HG03521 (cell line): ENCODE results near the gene GNAI3.

Experiments
- ATAC-seq: cut with Tn5 transposase; IDR thresholded peaks from one replicate; pipeline ENCODE4 v1.9.1; 2021; ENCODE audit warnings: mild to moderate bottlenecking, moderate library complexity; ENCODE audit not compliant: unreplicated experiment

Gene GNAI3

GRCh38 chr1:109634771-109635750, 86.6 kb downstream of the GNAI3 start:
- no peak for ATAC-seq

GRCh38 chr1:109635862-109636200, 87.4 kb downstream of the GNAI3 start:
- ATAC-seq: no peak

GRCh38 chr1:109636201-109636952, 88.0 kb downstream of the GNAI3 start:
- no peak for ATAC-seq

GRCh38 chr1:109637446-109637845, 89.0 kb downstream of the GNAI3 start:
- ATAC-seq: no peak

- no peak for ATAC-seq
Measured at GRCh38 chr1:109639063-109639840, 90.8 kb downstream of the GNAI3 start.

GRCh38 chr1:109639841-109640184, 91.4 kb downstream of the GNAI3 start:
- no peak for ATAC-seq

- ATAC-seq: no peak
Measured at GRCh38 chr1:109640285-109640865, 92.0 kb downstream of the GNAI3 start.

- ATAC-seq: no peak
Measured at GRCh38 chr1:109641078-109641740, 92.8 kb downstream of the GNAI3 start.

- no peak for ATAC-seq
Measured at GRCh38 chr1:109641861-109642260, 93.4 kb downstream of the GNAI3 start.

GRCh38 chr1:109642626-109643025, 94.2 kb downstream of the GNAI3 start:
- ATAC-seq: no peak

GRCh38 chr1:109643385-109644230, 95.2 kb downstream of the GNAI3 start:
- peak; percentile 83 for ATAC-seq

- no peak for ATAC-seq
Measured at GRCh38 chr1:109644670-109645069, 96.3 kb downstream of the GNAI3 start.

GRCh38 chr1:109649491-109649914, 101.1 kb downstream of the GNAI3 start:
- no peak for ATAC-seq

GRCh38 chr1:109650609-109651008, 102.2 kb downstream of the GNAI3 start:
- ATAC-seq: no peak

GRCh38 chr1:109652402-109652801, 104.0 kb downstream of the GNAI3 start:
- no peak for ATAC-seq

GRCh38 chr1:109653306-109653705, 104.9 kb downstream of the GNAI3 start:
- ATAC-seq: no peak

GRCh38 chr1:109654519-109654918, 106.1 kb downstream of the GNAI3 start:
- no peak for ATAC-seq

GRCh38 chr1:109655615-109656519, 107.5 kb downstream of the GNAI3 start, which contains the start of gene GSTM4:
GSTM4 (plus strand) TSS chr1:109656099; CDS start chr1:109656390, 291 bp downstream.
- ATAC-seq: peak; percentile 86
